HCT116 (cell line): ENCODE results near the gene RPL36A. TPM values are rescaled to one million over a fixed set of nuclear protein-coding genes. Genes with fewer than 3 reads are reported as not detected.
A peak's percentile ranks its signal among the peaks of the same experiment; 100 is the strongest.

Experiments
- ATAC-seq: fragments of 200-7000 bp; cut with Tn5 transposase; 2 replicates; pipeline ENCODE4 v1.9.1; 2020; ENCODE audit warnings: mild to moderate bottlenecking, moderate library complexity
- BruUV-seq: library from RNA; stranded (reverse); fragments of 400-500 nt; replicated peaks from 2 replicates; lab custom pipeline; 2021; lab: Mats Ljungman, UMichigan
- CTCF ChIA-PET: fragments of 300-600 bp; sonication (Branson Sonifier 250); formaldehyde crosslinking; loops from one replicate; lab custom pipeline; 2021; ENCODE audit warnings: antibody characterized with exemption; lab: Charles Lee
- POLR2A ChIA-PET: fragments of 300-600, 350-600 bp; sonication (Branson Sonifier 250); formaldehyde crosslinking; loops from one replicate; lab custom pipeline; 2021; ENCODE audit warnings: antibody characterized with exemption; lab: Charles Lee
- RAD21 ChIA-PET, 2 experiments: fragments of 300-600 bp; sonication (Branson Sonifier 250); formaldehyde crosslinking; loops; one replicate each; lab custom pipeline; 2023; ENCODE audit warnings: low total read pairs in 2 of 2; ENCODE audit not compliant: uncharacterized antibody in 2 of 2, unreplicated experiment in 2 of 2, low non-redundant PET in 1 of 2; lab: Charles Lee
- DNase-seq: peaks from one replicate; pipeline ENCODE4 v3.0.0-alpha.2; 2010; ENCODE audit warnings: low read depth, low spot score
- H2AFZ ChIP-seq: fragments of 200-600 bp; shearing (Covaris generic), sonication (generic); 2 replicates; pipeline ENCODE4 v1.6.1; 2017; ENCODE audit warnings: low read depth, mixed run types, mixed read lengths, antibody characterized with exemption, low read length; ENCODE audit not compliant: poor library complexity, severe bottlenecking
- H3K27ac ChIP-seq: 2 replicates; pipeline ENCODE4 v1.5.1; 2012; ENCODE audit warnings: low read depth, low read length
- H3K27me3 ChIP-seq: fragments of 200-600 bp; sonication (generic); 2 replicates; pipeline ENCODE4 v1.6.1; 2016; ENCODE audit warnings: mixed run types, low read length, mixed read lengths; ENCODE audit not compliant: insufficient read depth
- H3K36me3 ChIP-seq, 2 experiments: fragments of 200-500 bp in 1 of 2; fragments of 200-600 bp in 1 of 2; sonication (Bioruptor generic) in 1 of 2; sonication (generic) in 1 of 2; 2 replicates each; pipeline versions ENCODE4 v1.5.1 to v1.6.1; 2014 to 2016; ENCODE audit warnings: low read length in 2 of 2, inconsistent platforms in 1 of 2, mixed read lengths in 1 of 2, mixed run types in 1 of 2; ENCODE audit not compliant: insufficient read depth in 2 of 2, control insufficient read depth in 1 of 2
- H3K4me1 ChIP-seq, 2 experiments: fragments of 200-600 bp in 1 of 2; sonication (generic) in 1 of 2; 2 replicates each; pipeline versions ENCODE4 v1.5.1 to v1.6.1; 2012 to 2017; ENCODE audit warnings: low read length in 2 of 2, inconsistent platforms in 1 of 2, mild to moderate bottlenecking in 1 of 2, mixed read lengths in 1 of 2, mixed run types in 1 of 2, moderate library complexity in 1 of 2; ENCODE audit not compliant: insufficient read depth in 2 of 2, control insufficient read depth in 1 of 2
- H3K4me2 ChIP-seq: fragments of 200-600 bp; sonication (generic); 2 replicates; pipeline ENCODE4 v1.6.1; 2017; ENCODE audit warnings: mixed run types, low read length, mixed read lengths
- H3K4me3 ChIP-seq, 2 experiments: fragments of 200-600 bp in 1 of 2; sonication (generic) in 1 of 2; replicated peaks in 1 of 2; 2 replicates each; pipeline ENCODE4 v1.5.1; 2011 to 2016; ENCODE audit warnings: low read length in 2 of 2, control low read depth in 1 of 2, low read depth in 1 of 2, mild to moderate bottlenecking in 1 of 2, mixed read lengths in 1 of 2, mixed run types in 1 of 2
- H3K79me2 ChIP-seq: fragments of 200-600 bp; sonication (generic); 2 replicates; pipeline ENCODE4 v1.6.1; 2017; ENCODE audit warnings: mild to moderate bottlenecking, mixed run types, low read length, moderate library complexity, mixed read lengths; ENCODE audit not compliant: insufficient read depth
- H3K9ac ChIP-seq: fragments of 200-600 bp; sonication (generic); 2 replicates; pipeline ENCODE4 v1.6.1; 2016; ENCODE audit warnings: low read length, mixed read lengths
- H3K9me2 ChIP-seq: fragments of 200-600 bp; sonication (generic), shearing (Covaris generic); 2 replicates; pipeline ENCODE4 v1.6.1; 2017; ENCODE audit warnings: mixed run types, mild to moderate bottlenecking, moderate library complexity; ENCODE audit not compliant: insufficient read depth
- H3K9me3 ChIP-seq, 2 experiments: fragments of 200-500 bp in 1 of 2; fragments of 200-600 bp in 1 of 2; sonication (Bioruptor generic) in 1 of 2; sonication (generic) in 1 of 2; 2 replicates each; pipeline ENCODE4 v1.6.1; 2014 to 2017; ENCODE audit warnings: low read length in 2 of 2, mixed read lengths in 2 of 2, inconsistent platforms in 1 of 2, low read depth in 1 of 2, mild to moderate bottlenecking in 1 of 2, mixed run types in 1 of 2, moderate library complexity in 1 of 2; ENCODE audit not compliant: control insufficient read depth in 1 of 2, insufficient read depth in 1 of 2
- H4K20me1 ChIP-seq: fragments of 200-600 bp; sonication (generic), shearing (Covaris generic); 2 replicates; pipeline ENCODE4 v1.6.1; 2017; ENCODE audit warnings: mixed run types, mild to moderate bottlenecking, moderate library complexity; ENCODE audit not compliant: insufficient read depth
- ATF3 ChIP-seq: IDR thresholded peaks from 2 replicates; pipeline ENCODE4 v1.6.1; 2012
- CBX3 ChIP-seq: IDR thresholded peaks from 2 replicates; pipeline ENCODE4 v1.6.1; 2012; ENCODE audit warnings: low read depth
- CEBPB ChIP-seq: IDR thresholded peaks from 2 replicates; pipeline ENCODE4 v1.6.1; 2012; ENCODE audit warnings: low read depth
- EGR1 ChIP-seq: IDR thresholded peaks from 2 replicates; pipeline ENCODE4 v1.6.1; 2012; ENCODE audit warnings: low read depth
- ELF1 ChIP-seq: IDR thresholded peaks from 2 replicates; pipeline ENCODE4 v1.6.1; 2012; ENCODE audit warnings: low read depth, borderline replicate concordance
- EZH2 ChIP-seq: fragments of 200-600 bp; sonication (generic); IDR thresholded peaks from 2 replicates; pipeline ENCODE4 v1.6.1; 2017; ENCODE audit warnings: antibody characterized with exemption, mixed run types
- FOSL1 ChIP-seq: IDR thresholded peaks from 2 replicates; pipeline ENCODE4 v1.6.1; 2012; ENCODE audit warnings: low read depth
- MAX ChIP-seq: IDR thresholded peaks from 2 replicates; pipeline ENCODE4 v1.6.1; 2012
- RAD21 ChIP-seq: IDR thresholded peaks from 2 replicates; pipeline ENCODE4 v1.6.1; 2012; ENCODE audit warnings: low read depth, mild to moderate bottlenecking
- TCF7L2 ChIP-seq: IDR thresholded peaks from 2 replicates; pipeline ENCODE4 v1.7.0; 2011; ENCODE audit warnings: borderline replicate concordance, inconsistent platforms; ENCODE audit not compliant: insufficient read depth, insufficient read length; ENCODE audit errors: extremely low read depth
- ZFX ChIP-seq: fragments of 450-650 bp; IDR thresholded peaks from 2 replicates; pipeline ENCODE4 v1.6.1; 2017
- ZNF274 ChIP-seq: fragments of 200-500 bp; sonication (Bioruptor generic); IDR thresholded peaks from 2 replicates; pipeline ENCODE4 v1.6.1; 2014; ENCODE audit warnings: mild to moderate bottlenecking, low read depth, low read length, inconsistent platforms
- intact Hi-C: fragments of 100-400 bp; cut with micrococcal nuclease; formaldehyde crosslinking; loops from 2 replicates; pipeline ENCODE4 v1.10.0; 2022
- total RNA-seq: library from RNA; stranded (reverse); gene quantifications from one replicate; pipeline ENCODE4 v1.2.1, GENCODE V29; 2021; ENCODE audit not compliant: unreplicated experiment
- TF ChIP-seq, protein P1 (sequence below), 3 experiments: fragments of 200-600 bp in 1 of 3; sonication (generic) in 1 of 3; IDR thresholded peaks in 2 of 3; conservative IDR thresholded peaks in 1 of 3; 2 replicates each; pipeline ENCODE4 v1.5.1; 2012 to 2017; ENCODE audit warnings: low read depth in 2 of 3, low read length in 2 of 3, antibody characterized with exemption in 1 of 3, borderline replicate concordance in 1 of 3, control low read depth in 1 of 3, mild to moderate bottlenecking in 1 of 3, mixed read lengths in 1 of 3, mixed run types in 1 of 3, moderate library complexity in 1 of 3; ENCODE audit not compliant: insufficient read depth in 1 of 3

Gene RPL36A
- total RNA-seq, 1 experiment from 2014 or later = 360 TPM

DNA sequence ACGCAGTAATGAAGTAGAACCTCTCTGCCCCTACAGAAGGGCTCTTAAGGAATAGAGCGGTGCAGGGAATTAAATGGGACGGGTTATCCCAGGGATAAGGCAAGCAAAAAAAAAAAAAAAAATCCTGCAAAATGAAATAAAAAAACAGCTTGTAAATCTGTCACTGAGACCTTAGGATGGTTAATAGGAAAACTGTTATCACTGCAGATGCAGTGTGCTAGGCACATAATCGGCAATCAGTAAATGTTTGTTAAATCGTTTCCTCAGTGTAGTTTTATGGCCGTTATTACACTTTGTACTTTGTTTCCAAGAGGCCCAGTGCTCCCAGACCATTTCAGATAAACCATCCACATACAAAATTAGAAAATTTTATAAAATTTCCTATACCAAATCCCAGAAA, 18.2 kb downstream of the RPL36A start:
- no TSS peak for BruUV-seq
- Histone ChIP-seq H3K36me3 (peaks cover 3 to 8% of the 10 kb centered on the region in 2 experiments; a peak in 3 of 4 replicates), H3K27ac (peak overlapping the region; percentile 71; the same call in 1 of the 2 replicates), H3K27me3 (no peaks in the 10 kb centered on the region), H4K20me1 (no peaks in the 10 kb centered on the region), H3K4me3 (peak overlapping the region; percentile 54 to 90), H3K4me1 (0 out of 4 replicates have a peak, but pooled peaks cover 0 to 3% of the 10 kb centered on the region in 2 experiments), H3K9me2 (no peaks in the 10 kb centered on the region), H3K9ac (peak overlapping the region; percentile 91), H2AFZ (no peak overlapping the region), H3K9me3 (no peaks in the 10 kb centered on the region), H3K79me2 (peaks cover 87% of the 10 kb centered on the region), H3K4me2 (peak overlapping the region; percentile 80)
- DNase-seq (no peak), ATAC-seq (no peak)
- ChIA-PET CTCF (no interaction called here), RAD21 (no interaction called here), POLR2A (no interaction called here)
- intact Hi-C loops = no loop called here
- no peak for TF ChIP-seq MAX
- TF ChIP-seq ATF3 = no peak
- no peak for TF ChIP-seq ZFX
- TF ChIP-seq EGR1 = no peak
- no peak for TF ChIP-seq TCF7L2
- TF ChIP-seq CBX3 = no peak

GRCh38 chrX:101410461-101410860, 19.6 kb downstream of the RPL36A start:
- ChIA-PET CTCF (no interaction called here), POLR2A (no interaction called here)
- no peak for DNase-seq
- no TSS peak for BruUV-seq
- Histone ChIP-seq H3K4me1 (0 out of 4 replicates have a peak, but pooled peaks cover 0 to 3% of the 10 kb centered on the region in 2 experiments), H3K79me2 (peaks cover 77% of the 10 kb centered on the region), H3K27ac (no peak overlapping the region), H3K9me2 (no peaks in the 10 kb centered on the region)
- intact Hi-C loops = no loop called here
- TF ChIP-seq TCF7L2 (no peak), EGR1 (no peak), EZH2 (no peak), CEBPB (no peak), FOSL1 (no peak), ELF1 (no peak), ZNF274 (no peak), RAD21 (no peak), MAX (no peak), ATF3 (no peak)
- TF ChIP-seq, protein P1, sequence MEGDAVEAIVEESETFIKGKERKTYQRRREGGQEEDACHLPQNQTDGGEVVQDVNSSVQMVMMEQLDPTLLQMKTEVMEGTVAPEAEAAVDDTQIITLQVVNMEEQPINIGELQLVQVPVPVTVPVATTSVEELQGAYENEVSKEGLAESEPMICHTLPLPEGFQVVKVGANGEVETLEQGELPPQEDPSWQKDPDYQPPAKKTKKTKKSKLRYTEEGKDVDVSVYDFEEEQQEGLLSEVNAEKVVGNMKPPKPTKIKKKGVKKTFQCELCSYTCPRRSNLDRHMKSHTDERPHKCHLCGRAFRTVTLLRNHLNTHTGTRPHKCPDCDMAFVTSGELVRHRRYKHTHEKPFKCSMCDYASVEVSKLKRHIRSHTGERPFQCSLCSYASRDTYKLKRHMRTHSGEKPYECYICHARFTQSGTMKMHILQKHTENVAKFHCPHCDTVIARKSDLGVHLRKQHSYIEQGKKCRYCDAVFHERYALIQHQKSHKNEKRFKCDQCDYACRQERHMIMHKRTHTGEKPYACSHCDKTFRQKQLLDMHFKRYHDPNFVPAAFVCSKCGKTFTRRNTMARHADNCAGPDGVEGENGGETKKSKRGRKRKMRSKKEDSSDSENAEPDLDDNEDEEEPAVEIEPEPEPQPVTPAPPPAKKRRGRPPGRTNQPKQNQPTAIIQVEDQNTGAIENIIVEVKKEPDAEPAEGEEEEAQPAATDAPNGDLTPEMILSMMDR (IDR thresholded peaks at IDR 0.05 in 2 of 3, conservative IDR thresholded peaks at IDR 0.05 in 1 of 3; ENCODE audit: borderline replicate concordance in 1 of 3, insufficient read depth in 1 of 3, low read depth in 2 of 3, low read length in 2 of 3) = no peak
- TF ChIP-seq, all 23 proteins: peak for 0
- no peak for ATAC-seq
- Histone ChIP-seq H3K4me2 (no peak overlapping the region), H3K27me3 (no peaks in the 10 kb centered on the region), H3K36me3 (peaks cover 5 to 8% of the 10 kb centered on the region in 2 experiments; a peak in 3 of 4 replicates), H3K9ac (no peak overlapping the region), H4K20me1 (no peaks in the 10 kb centered on the region), H2AFZ (no peak overlapping the region), H3K9me3 (no peaks in the 10 kb centered on the region), H3K4me3 (no peak overlapping the region)
- RAD21 ChIA-PET = no interaction called here
